ENCODE data around the gene C16orf90.

C16orf90 gene

DNA sequence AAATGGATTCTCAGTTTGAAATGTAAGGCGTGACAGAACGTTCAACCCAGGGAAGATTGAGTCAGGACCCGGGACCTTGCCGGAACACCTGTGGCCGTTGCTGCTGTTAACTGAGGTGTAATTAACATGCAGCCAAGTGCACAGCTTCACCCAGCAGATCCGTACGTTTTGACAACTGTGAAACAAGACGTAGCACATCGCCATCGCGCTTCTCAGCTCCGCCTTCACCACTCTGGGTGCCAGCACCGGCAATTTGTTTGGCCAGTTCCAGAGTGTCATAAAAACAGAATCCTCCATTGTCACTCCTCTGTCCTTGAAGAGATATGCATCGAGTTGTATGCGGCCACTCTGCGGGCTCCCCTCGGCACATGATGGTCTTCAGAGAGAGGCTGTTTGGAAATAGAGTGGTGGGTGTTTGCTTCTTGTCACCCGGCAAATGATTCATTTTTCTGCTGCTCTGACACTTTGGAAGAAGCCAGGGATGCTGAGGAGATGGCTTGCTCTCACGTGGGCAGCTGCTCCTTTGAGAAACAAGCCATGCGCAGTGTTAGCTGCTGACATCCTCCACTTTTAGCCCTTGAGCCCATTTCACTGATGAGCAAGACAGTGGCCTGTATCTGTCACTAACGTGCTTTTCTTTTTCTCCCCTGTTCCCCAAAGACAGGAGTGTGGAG lies 29.2 kb downstream of the C16orf90 start:
- DNase-seq (ENCODE audit: low read depth, low spot score): no peak

DNA sequence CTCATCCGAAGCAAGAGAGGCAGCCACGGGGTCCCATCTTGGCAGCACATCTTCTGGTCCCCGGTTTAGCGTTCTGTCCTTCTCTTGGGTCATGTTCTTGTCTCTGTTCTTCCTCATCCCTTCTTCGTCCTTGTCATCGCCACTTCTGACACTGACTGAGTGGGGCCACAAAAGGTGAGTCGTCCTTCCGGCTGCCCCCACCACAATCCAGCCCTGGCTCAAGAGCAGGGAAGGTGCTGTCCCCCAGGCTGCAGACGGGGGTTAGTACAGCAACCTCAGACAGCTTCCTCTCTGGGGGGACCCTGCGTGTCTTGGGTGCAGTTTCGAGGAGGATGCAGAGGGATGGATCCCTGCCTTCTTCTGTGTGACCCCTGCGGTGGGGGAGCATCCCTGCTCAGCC lies 30.0 kb downstream of the C16orf90 start:
- DNase-seq (ENCODE audit: low read depth, low spot score): no peak

DNA sequence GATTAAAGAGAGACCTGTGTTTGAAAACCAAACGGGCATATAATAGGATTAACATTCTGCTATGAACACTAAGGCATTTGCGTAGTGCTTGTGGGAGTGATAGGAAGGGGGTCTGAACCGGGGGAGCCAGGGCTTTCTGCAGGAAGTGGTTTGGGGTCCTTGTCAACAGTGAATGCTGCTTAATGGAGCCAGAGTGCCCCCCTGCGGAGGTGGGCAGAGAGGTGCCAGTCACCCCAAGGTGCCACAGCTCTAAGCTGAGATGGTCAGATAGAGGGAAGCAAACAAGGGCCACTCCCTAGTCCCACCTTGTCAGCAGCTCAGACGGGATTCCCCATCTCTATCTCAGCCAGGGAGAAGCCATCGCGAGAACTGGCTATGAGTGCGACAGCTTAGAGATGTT lies 34.1 kb downstream of the C16orf90 start:
- DNase-seq (ENCODE audit: low read depth, low spot score): no peak

DNA sequence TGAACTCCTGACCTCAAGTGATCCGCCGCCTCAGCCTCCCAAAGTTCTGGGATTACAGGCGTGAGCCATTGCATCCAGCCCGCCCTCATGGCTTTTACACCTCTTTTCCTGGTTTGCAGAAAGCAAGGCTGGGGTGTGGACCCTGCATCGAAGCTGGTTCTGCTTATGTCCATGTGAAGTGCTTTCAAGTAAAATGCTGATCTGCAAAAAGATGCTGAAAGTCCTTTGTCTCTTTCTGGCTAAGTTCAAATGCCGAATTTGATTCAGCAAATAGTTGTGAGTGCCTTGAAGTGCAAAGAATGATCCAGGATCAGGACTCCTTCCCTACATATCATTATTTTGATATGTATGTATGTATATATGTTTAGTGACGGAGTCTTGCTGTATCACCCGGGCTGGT lies 34.7 kb downstream of the C16orf90 start:
- DNase-seq (ENCODE audit: low read depth, low spot score): no peak

DNA sequence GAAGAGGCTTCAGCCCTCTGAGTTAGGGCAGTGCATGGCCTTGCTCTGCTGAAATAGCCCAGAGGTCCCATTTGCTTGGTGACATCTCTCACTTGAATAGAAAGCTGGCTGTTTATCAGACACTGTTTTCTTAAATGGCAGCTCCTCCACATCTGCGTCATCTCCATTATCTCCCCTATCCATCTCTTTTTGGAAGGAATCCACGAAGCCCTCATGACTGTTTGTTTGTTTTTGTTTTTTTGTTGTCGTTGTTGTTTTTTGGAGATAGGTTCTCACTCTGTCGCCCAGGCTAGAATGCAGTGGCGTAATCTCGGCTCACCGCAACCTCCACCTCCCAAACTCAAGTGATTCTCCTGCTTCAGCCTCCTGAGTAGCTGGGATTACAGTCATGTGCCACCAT lies 35.2 kb downstream of the C16orf90 start:
- no peak for DNase-seq (ENCODE audit: low read depth, low spot score)

DNA sequence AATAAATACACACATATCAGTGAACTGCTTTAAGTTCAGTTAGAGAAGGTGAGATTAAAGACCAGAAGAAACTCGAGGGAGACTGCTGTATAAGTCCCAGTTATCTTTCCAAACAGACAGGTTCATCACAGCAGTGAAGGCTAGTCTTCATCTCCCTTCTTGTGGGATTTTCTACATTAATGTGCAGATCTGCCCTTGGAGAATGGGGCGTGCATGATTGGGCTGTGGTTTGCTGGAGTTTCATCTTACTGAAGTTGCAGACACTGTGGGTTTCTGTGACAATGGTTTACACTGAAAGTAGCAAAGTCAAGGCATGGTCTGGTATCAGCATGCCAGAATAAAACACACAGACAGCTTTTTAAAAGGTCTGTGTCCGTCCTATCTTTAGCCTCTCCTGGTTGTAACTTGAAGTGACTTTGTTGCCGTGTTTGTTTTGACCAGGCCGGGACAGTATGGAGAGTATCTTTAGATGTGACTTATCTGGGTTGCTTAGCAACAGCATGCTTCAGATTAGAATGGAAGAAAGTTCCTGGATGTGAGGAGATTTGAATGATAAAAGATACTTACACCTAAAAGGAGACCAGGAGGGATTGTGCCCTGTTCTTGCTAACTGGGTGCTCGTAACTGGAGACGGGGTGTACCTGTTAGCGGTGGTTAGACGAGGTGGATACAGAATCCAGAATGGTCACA lies 35.7 kb downstream of the C16orf90 start:
- DNase-seq (ENCODE audit: low read depth, low spot score): no peak

DNA sequence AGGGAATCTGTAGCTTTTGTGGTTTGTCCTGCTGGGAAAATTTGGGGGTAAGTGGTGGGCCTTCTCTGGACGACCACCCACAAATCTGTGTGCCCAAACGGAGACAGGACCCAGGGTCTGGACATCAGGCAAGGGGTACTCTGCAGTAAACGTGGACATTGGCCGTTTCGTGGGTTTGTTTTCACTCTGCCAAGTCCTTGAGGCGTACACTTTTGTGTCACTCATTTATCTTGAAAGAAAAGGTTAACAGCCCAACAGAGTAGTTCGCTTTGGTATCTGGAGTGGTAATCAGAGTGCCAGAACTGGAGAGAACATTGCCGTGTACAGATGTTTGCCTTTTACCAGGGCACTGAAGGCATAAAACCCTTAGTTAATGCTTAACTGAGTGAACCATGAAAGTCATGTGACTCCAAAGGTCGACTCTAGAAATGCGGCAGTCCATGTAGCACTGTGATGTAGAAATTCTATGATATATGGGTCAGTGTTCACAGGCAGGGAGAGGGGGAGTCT lies 36.4 kb downstream of the C16orf90 start:
- no peak for DNase-seq (ENCODE audit: low read depth, low spot score)

DNA sequence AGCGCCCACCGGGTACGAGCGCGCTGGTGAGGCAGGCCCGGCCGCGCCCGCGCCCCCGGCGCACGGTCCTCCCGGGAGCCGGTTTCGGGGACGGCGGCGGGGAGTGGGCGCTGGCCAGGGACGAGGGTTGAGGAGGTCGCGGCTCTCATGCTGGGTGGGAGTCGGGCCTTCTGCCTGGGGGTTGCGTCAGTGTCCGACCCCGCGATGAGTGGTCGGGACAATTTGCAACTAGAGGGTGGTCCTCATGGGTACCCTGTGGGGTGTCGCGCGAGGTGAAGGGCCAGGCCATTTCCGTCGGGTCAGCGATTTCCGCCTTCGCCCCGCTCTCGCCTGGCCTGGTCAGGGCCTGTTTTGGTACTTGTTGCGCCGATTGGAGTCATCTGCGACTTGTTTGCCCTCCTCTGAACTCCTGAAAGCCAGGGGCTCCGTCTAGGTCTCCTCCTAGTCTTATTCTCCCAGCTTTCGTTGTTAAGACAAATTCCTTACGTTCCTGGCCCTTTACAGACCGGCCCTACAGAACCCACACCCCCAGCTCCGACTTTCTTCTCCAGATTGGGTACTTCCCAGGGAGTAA lies 36.9 kb downstream of the C16orf90 start:
- DNase-seq (ENCODE audit: low read depth, low spot score): no peak

DNA sequence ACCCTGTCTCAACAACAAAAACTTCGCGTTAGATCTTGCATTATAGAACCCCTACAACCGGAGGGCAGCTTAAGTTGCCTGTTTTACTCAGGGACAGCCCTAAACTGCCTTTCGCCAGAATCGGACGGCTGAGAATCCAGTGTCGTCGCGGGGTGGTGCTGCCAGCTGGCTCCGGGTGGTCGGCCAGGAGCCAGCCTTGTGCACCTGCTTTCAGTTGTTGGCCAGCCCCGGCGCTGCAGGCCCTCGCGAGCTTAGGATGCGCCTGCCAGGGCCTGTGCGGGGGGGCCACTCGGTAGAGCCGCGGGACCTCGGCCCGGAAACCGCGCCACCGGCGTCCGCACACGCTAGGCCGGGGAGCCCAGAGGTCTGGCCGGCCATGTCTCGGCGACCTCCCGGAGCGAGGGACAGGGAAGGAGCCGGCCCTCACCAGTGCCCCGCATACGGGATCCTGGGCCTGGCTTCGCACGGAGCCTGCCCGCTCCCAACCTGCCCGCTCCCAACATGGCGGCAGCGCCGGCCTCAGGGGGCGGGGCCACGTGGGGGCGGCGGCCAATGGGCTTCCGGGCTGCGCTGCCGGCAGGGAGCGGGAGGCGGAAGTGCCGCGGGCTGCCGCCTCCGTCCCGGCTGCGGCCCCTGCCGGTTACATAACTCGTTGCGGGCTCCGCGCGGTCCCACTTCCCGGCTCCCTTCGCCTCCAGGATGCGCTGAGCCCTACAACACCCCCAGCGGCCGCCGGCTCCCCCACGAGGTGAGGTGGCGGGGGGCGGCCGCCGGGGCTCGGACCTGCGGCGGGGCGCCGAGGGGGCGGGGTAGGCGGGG lies 37.6 kb downstream of the C16orf90 start:
- DNase-seq (ENCODE audit: low read depth, low spot score): peak; percentile 76

DNA sequence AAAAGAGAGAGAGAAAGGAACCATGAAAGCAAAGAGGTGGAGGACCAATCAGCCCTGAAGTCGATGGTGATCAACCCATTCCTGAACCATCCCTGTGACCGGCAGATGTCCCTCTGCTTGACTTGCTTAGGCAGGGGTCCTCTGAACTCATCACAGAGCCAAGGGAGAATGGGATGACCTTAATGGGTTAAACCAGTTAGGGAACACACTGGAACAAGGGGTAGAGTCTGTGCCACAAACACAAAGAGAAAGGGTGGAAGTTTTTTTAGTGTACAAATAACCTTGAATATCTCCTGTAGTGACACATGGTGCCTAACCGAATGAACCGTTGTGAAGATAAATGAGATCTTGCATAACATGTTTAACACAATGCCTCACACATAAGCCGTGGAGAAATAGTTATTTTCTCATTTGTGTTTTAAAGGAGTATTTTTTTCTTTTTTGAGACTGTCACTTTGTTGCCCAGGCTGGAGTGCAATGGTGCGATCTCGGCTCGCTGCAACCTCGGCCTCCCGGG lies 40.6 kb downstream of the C16orf90 start:
- no peak for DNase-seq (ENCODE audit: low read depth, low spot score)

DNA sequence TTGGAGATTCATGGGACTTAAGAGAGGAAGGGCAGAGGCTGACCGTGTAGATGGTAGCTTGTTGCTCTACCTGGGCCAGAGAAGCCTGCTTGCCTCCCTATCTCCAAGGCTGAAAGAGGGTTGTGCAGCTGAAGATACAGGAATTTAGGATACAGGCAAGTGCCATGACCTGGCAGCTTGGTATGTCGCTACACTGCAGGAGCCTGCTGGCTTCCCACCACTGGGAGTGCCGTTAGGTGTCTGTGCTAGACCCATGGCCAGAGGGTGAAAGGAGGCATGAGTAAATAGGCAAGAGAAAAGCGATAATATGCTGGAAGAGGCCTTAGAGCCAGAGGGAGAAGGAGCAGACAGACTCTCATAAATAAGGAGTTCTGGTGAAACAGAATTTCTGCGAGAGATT lies 41.2 kb downstream of the C16orf90 start:
- no peak for DNase-seq (ENCODE audit: low read depth, low spot score)

DNA sequence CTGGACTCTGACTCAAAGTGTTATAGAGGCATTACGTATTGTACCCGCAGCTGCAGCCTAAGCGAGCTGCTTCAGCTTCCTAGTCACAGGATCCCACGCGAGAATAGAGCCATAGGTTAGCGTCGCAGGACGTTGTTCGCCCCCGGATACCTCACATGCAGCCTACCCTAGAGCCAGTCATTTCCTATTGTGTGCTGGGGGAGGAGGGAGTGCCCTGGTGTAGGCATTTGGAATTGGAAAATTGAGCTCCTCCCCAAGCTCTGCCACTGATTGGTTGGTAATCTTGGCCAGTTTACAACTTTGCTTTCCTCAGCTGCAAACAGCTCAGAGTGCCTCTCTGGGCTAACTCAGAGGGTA lies 51.3 kb downstream of the C16orf90 start:
- no peak for DNase-seq (ENCODE audit: low read depth, low spot score)

All from activated CD4-positive, CD25-positive, alpha-beta regulatory T cell treated with anti-CD3 and anti-CD28 coated beads, Interleukin-2, amount 50 U/mL, for 16 hours (primary cell).